SK-N-MC (cell line): ENCODE data around the gene MAPT.

Experiments
- EZH2 ChIP-seq: fragments of 200-600 bp; sonication (generic); IDR thresholded peaks from one replicate; pipeline ENCODE4 v1.6.1; 2017; ENCODE audit warnings: antibody characterized with exemption
- FOXP2 ChIP-seq: optimal IDR thresholded peaks from 2 replicates; pipeline ENCODE3; 2011; ENCODE audit warnings: mild to moderate bottlenecking, moderate library complexity; ENCODE audit not compliant: insufficient read depth; ENCODE audit errors: extremely low read length, control extremely low read depth
- POLR2AphosphoS5 ChIP-seq: IDR thresholded peaks from 2 replicates; pipeline ENCODE4 v1.6.1; 2012; ENCODE audit warnings: mild to moderate bottlenecking, low read depth, low read length, borderline replicate concordance

DNA sequence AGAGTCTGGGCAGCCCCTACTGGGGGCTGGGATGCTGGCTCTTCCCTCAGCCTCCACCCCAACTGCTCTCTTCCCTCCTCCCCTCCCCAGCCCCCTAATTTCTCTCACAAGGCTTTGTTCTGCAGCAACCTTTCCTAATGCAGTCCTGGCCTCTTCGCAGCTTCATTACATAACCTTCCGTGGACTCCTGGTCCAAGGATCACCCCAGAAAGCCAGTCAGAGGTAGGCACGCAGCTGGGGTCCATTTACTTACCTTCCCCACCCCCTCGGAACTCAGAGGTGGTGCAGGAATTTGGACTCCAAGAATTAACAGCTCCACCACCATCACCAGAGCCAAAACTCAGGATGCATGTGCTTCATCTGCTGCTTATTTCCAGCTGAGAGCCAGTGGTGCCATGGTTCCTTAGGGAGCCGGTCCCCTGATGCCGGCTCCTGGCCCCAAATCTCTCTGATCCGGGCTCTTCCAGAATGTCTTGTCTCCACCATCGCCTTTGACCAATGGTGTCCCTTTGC lies 40.9 kb downstream of the MAPT start:
- TF ChIP-seq EZH2: no peak
- no peak for TF ChIP-seq POLR2AphosphoS5
- TF ChIP-seq FOXP2: no peak
